ENCODE results near the gene C6orf120. TPM values are rescaled to one million over a fixed set of nuclear protein-coding genes. Genes with fewer than 3 reads are reported as not detected.

Gene C6orf120
- total and polyA plus RNA-seq, 2 of the 13 experiments (the other 11 are each of a cell fraction or from before 2014, with no cell fraction given), result 21.7 to 29.9 TPM

DNA sequence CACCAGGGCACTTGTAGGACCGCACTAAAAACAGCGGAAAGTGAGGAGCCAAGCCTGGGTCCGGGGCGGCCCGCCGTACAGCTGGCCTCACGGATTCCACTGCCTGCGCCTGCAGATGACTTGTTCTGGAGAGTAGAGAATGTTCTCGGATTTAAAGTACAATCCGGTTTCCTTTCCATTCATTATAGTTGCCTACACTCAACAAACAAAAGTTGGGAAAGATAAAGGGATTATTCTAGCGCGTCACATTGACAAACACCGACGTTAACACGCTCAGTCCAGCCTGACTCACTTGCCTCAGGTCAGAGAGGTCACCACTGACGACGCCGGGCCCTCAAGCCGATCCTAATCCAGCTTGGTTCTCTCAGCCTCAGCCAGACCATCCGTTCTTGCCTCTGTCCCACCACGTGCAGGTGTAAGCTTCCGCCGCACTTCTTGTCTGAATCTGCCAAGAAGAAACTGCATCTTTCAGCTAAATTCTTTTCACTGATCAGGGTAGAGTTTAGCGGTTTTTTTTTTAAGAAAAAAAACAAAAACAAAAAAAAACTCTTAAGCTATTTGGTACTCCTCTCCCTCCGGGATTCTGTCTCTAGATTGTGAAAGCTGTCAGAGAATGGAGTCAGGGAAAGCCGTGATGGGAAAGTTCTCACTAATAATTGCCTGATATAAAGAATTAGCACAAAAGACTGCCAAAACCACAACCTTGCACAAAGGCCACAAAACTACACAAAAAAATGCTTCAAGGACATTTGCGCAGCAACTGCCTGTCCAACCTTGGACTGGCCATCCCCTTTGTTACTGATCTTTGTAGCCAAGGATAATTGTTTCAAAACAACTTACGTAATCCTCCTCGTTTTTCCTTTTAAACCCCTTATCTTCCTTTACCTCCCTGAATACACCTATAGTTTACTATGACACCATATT is 23.5 kb downstream of the C6orf120 start (continued):
- TF ChIP-seq, protein P1, sequence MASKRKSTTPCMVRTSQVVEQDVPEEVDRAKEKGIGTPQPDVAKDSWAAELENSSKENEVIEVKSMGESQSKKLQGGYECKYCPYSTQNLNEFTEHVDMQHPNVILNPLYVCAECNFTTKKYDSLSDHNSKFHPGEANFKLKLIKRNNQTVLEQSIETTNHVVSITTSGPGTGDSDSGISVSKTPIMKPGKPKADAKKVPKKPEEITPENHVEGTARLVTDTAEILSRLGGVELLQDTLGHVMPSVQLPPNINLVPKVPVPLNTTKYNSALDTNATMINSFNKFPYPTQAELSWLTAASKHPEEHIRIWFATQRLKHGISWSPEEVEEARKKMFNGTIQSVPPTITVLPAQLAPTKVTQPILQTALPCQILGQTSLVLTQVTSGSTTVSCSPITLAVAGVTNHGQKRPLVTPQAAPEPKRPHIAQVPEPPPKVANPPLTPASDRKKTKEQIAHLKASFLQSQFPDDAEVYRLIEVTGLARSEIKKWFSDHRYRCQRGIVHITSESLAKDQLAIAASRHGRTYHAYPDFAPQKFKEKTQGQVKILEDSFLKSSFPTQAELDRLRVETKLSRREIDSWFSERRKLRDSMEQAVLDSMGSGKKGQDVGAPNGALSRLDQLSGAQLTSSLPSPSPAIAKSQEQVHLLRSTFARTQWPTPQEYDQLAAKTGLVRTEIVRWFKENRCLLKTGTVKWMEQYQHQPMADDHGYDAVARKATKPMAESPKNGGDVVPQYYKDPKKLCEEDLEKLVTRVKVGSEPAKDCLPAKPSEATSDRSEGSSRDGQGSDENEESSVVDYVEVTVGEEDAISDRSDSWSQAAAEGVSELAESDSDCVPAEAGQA (IDR thresholded peaks at IDR 0.05; ENCODE audit: low read depth), result no peak
- TF ChIP-seq, protein P1 (CRISPR knock-in tag; IDR thresholded peaks at IDR 0.05; ENCODE audit: borderline replicate concordance), result 0 out of 2 replicates have a peak, but pooled peaks have one; percentile 8
- TF ChIP-seq, protein P2, sequence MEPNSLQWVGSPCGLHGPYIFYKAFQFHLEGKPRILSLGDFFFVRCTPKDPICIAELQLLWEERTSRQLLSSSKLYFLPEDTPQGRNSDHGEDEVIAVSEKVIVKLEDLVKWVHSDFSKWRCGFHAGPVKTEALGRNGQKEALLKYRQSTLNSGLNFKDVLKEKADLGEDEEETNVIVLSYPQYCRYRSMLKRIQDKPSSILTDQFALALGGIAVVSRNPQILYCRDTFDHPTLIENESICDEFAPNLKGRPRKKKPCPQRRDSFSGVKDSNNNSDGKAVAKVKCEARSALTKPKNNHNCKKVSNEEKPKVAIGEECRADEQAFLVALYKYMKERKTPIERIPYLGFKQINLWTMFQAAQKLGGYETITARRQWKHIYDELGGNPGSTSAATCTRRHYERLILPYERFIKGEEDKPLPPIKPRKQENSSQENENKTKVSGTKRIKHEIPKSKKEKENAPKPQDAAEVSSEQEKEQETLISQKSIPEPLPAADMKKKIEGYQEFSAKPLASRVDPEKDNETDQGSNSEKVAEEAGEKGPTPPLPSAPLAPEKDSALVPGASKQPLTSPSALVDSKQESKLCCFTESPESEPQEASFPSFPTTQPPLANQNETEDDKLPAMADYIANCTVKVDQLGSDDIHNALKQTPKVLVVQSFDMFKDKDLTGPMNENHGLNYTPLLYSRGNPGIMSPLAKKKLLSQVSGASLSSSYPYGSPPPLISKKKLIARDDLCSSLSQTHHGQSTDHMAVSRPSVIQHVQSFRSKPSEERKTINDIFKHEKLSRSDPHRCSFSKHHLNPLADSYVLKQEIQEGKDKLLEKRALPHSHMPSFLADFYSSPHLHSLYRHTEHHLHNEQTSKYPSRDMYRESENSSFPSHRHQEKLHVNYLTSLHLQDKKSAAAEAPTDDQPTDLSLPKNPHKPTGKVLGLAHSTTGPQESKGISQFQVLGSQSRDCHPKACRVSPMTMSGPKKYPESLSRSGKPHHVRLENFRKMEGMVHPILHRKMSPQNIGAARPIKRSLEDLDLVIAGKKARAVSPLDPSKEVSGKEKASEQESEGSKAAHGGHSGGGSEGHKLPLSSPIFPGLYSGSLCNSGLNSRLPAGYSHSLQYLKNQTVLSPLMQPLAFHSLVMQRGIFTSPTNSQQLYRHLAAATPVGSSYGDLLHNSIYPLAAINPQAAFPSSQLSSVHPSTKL (CRISPR knock-in tag; IDR thresholded peaks at IDR 0.05), result peak; percentile 94
- TF ChIP-seq HES4 (CRISPR knock-in tag; IDR thresholded peaks at IDR 0.05; ENCODE audit: borderline replicate concordance) (no peak; the same call in 1 of the 2 replicates), SIN3B (IDR thresholded peaks at IDR 0.05; ENCODE audit: low read length) (0 out of 2 replicates have a peak, but pooled peaks have one; percentile 12), KAT8 (CRISPR knock-in tag; IDR thresholded peaks at IDR 0.05) (peak; percentile 41; the same call in 1 of the 2 replicates), ZNF790 (CRISPR knock-in tag; IDR thresholded peaks at IDR 0.05; ENCODE audit: borderline replicate concordance) (no peak; the same call in 1 of the 2 replicates), NFE2L1 (CRISPR knock-in tag; IDR thresholded peaks at IDR 0.05; ENCODE audit: borderline replicate concordance) (no peak), RARA (CRISPR knock-in tag; IDR thresholded peaks at IDR 0.05) (peak; percentile 88), ZNF614 (CRISPR knock-in tag; IDR thresholded peaks at IDR 0.05; ENCODE audit: borderline replicate concordance) (peak; percentile 47), ELF3 (CRISPR knock-in tag; IDR thresholded peaks at IDR 0.05) (peak; percentile 89), ZNF839 (CRISPR knock-in tag; IDR thresholded peaks at IDR 0.05; ENCODE audit: borderline replicate concordance) (no peak)
- TF ChIP-seq, protein P3, sequence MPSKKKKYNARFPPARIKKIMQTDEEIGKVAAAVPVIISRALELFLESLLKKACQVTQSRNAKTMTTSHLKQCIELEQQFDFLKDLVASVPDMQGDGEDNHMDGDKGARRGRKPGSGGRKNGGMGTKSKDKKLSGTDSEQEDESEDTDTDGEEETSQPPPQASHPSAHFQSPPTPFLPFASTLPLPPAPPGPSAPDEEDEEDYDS (CRISPR knock-in tag; IDR thresholded peaks at IDR 0.05), result peak; percentile 67
- TF ChIP-seq, protein P4, sequence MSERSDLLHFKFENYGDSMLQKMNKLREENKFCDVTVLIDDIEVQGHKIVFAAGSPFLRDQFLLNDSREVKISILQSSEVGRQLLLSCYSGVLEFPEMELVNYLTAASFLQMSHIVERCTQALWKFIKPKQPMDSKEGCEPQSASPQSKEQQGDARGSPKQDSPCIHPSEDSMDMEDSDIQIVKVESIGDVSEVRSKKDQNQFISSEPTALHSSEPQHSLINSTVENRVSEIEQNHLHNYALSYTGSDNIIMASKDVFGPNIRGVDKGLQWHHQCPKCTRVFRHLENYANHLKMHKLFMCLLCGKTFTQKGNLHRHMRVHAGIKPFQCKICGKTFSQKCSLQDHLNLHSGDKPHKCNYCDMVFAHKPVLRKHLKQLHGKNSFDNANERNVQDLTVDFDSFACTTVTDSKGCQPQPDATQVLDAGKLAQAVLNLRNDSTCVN (CRISPR knock-in tag; IDR thresholded peaks at IDR 0.05; ENCODE audit: borderline replicate concordance), result no peak
- TF ChIP-seq, protein P5, sequence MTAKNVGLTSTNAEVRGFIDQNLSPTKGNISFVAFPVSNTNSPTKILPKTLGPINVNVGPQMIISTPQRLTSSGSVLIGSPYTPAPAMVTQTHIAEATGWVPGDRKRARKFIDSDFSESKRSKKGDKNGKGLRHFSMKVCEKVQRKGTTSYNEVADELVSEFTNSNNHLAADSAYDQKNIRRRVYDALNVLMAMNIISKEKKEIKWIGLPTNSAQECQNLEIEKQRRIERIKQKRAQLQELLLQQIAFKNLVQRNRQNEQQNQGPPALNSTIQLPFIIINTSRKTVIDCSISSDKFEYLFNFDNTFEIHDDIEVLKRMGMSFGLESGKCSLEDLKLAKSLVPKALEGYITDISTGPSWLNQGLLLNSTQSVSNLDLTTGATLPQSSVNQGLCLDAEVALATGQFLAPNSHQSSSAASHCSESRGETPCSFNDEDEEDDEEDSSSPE (CRISPR knock-in tag; IDR thresholded peaks at IDR 0.05), result no peak; the same call in 1 of the 2 replicates
